ENCODE data around the gene OR2M2. TPM values are rescaled to one million over a fixed set of nuclear protein-coding genes. Genes with fewer than 3 reads are reported as not detected.

The OR2M2 gene, protein sequence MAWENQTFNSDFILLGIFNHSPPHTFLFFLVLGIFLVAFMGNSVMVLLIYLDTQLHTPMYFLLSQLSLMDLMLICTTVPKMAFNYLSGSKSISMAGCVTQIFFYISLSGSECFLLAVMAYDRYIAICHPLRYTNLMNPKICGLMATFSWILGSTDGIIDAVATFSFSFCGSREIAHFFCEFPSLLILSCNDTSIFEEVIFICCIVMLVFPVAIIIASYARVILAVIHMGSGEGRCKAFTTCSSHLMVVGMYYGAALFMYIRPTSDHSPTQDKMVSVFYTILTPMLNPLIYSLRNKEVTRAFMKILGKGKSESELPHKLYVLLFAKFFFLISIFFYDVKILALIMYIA
- total RNA-seq = not detected

DNA sequence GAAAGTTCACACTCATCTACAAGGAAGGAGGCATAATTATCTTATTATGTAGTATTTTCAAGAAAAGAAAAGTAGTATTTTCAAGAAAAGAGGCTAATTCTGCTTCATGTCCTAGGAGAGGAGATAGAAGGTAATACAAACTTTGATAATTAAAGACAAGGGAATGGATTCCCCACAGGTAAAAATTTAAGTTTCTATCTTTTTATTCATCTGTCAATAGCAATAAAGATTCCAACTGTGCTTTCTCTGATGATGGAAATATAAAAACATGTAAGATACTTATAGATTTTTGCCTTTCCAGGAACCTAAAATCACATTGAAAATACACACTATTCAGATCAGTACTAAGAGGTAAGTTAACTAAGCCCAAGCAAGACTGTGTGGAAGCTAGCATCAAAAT is at the start of gene OR2M2:
TSS of gene OR2M2 (plus strand) at position 301 of the 400 bp plus-strand sequence. CDS start 5,165 bp downstream, outside the sequence.
- DNase-seq = no peak

GRCh38 chr1:248127653-248128052 is 47.0 kb upstream of the OR2M2 start:
- DNase-seq = no peak

DNA sequence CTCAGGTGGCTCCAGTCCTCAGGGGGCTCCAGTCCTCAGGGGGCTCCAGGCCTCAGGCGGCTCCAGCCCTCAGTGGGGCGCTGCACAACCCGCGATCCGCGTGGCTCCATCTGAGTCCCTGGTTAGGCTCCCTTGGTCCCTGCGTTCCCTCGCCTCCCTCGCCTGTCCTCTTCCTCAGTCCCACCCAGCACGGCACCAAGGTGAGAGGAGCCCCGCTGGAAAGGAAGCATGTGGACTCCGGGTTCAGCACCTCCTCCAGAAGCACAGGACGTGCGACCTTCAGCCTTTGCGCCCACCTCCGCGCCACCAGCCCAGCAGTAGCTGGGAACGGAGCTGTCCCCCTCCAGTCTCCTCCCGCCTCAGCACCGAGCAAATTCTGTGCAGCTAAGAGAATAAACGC is 37.8 kb upstream of the OR2M2 start:
- DNase-seq = no peak

- no peak for DNase-seq
Measured at GRCh38 chr1:248140846-248141245, 33.8 kb upstream of the OR2M2 start.

GRCh38 chr1:248143311-248143710 is 31.3 kb upstream of the OR2M2 start:
- DNase-seq = no peak

DNA sequence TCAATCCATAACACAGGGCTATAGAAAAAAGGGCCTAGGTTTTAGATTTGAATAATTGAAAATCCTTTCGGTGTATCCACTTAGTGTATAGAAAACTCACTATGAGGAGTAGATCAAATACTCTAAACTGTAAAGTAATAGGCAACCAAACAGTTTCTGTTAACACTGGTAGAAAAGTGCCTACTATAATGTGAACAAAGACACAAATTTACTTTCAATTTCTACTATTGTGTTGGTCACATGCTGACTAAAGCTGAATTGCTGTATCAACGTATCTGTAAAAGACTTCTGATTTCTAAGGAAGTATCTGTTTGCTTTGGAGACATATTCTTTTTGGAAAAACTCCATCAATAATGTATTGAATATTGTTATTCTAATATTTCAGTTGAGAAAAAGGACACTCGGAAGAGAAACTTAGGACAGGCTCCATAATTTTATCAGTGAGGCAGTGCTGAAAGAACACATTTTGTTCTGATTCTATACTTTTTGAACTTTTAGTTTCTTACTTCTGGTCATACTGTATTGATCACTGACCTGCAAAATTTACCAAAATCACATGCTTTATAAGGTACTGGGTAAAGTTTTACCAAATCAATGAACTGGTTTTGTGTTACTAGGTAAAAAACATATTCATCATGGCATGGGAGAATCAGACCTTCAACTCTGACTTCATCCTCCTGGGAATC is 30.0 kb upstream of the OR2M2 start, which contains the start of gene OR2M5:
TSS of gene OR2M5 (plus strand) at position 636 of the 686 bp plus-strand sequence. CDS start at position 636, 0 bp downstream.
- no peak for DNase-seq

- peak; percentile 0 for DNase-seq
Measured at GRCh38 chr1:248152056-248152827, 22.4 kb upstream of the OR2M2 start.

DNA sequence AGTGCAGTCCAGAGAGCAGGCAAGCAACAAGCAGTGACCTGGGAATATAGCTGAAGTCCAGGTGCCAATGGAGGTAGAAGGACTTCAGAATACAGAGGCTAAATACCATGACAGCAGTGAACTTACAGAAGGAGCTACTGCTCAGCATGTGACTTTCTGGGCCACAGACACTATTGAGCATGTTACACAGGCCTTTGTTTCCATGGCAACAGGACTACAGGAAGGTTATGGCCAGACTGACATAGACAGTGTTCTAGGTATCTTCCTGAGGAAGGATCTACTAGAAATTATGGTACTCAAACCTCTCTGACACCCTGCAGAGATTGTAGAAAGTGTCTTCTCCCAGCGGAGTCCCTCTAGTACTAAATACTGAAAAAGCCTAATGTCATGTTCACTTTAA is 18.7 kb upstream of the OR2M2 start:
- DNase-seq = no peak

DNA sequence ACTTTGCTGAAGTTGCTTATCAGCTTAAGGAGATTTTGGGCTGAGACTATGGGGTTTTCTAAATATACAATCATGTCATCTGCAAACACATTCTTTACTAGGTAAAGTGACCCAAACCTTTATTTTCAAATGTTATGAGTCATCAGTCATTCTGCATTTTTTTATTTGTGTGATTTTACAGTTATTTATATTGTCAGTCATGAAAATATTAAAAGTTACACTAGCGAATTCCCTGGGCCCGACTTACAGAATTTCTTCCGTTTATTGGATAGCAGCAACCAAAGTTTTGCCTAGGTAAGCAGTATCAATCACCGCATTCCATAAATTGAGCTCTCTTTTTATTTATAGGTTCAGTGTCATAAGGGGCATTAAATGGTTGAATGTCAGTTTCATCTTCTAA is 15.9 kb upstream of the OR2M2 start:
- DNase-seq = no peak

DNA sequence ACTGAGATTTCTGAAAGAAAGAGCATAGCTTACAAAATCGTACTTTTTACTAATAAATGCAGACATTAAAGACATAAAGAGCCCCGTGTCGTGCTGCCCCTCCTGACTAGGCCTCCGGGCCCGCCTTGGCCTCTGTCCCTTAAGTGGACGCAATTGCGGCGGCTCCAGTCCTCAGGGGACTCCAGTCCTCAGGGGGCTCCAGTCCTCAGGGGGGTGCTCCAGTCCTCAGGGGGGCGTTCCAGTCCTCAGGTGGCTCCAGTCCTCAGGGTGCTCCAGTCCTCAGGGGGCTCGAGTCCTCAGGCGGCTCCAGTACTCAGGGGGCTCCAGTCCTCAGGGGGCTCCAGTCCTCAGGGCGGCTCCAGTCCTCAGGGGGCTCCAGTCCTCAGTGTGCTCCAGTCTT is 10.6 kb upstream of the OR2M2 start:
- no peak for DNase-seq

DNA sequence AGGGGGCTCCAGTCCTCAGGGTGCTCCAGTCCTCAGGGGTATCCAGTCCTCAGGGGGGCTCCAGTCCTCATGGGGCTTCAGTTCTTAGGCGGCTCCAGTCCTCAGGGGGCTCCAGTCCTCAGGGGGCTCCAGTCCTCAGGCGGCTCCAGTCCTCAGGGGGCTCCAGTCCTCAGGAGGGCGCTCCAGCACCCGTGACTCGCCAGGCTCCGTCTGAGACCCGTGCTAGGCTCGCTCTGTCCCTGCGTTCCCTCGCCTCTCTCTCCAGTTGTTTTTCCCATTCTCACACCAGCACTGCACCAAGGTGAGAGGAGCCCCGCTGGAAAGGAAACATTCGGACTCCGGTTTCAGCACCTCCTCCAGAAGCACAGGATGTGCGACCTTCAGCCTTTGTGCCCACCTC is 9.4 kb upstream of the OR2M2 start:
- no peak for DNase-seq

DNA sequence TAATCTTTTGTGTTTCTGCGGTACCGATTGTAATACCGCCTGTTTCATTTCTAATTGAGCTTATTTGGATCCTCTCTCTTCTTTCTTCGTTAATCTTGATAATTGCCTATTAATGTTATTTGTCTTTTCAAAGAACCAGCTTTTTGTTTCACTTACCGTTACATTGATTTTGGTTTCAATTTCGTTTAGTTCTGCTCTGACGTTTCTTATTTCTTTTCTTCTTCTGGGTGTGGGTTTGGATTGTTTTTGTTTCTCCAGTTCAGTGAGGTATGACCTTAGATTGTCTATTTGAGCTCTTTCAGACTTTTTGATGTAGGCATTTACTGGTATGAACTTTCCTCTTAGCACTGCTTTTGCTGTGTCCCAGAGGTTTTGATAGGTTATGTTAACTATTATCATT is 9.4 kb downstream of the OR2M2 start:
- no peak for DNase-seq

DNA sequence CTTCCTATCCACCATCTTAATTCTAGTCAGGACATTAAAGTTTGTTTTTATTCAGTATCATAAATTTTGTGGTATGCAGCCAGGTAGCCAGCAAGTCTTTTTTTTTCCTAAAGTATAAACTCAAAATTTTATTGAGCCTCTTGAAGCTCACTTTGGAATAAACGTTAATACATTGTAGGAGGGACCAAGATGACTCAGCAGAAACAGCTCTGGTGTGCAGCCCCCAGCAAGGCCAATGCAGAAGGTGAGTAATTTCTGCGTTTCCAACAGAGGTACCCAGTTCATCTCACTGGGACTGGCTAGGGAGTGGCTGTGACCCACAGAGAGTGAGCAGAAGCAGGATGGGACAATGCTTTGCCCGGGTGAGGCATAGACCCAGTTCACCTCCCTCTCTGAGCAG is 12.7 kb downstream of the OR2M2 start:
- no peak for DNase-seq

GRCh38 chr1:248189026-248189425 is 14.4 kb downstream of the OR2M2 start:
- DNase-seq = no peak

DNA sequence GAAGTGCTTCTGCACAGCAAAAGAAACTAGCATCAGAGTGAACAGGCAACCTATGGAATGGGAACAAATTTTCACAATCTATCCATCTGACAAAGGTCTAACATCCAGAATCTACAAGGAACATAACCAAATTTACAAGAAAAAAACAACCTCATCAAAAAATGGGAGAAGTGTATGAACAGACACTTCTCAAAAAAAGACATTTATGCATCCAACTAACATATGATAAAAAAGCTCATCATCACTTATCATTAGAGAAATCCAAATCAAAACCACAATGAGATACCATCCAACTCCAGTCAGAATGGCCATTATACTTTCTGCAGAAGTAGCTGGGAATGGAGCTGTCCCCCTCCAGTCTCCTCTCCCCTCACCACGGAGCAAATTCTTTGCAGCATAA is 19.5 kb downstream of the OR2M2 start:
- no peak for DNase-seq

GRCh38 chr1:248196965-248197364 is 22.3 kb downstream of the OR2M2 start, which contains the start of gene OR2M3:
Gene OR2M3, plus strand, starts transcription at chr1:248197265. Its CDS starts 5,803 bp downstream, at chr1:248203068.
- no peak for DNase-seq

GRCh38 chr1:248215880-248216279 is 41.3 kb downstream of the OR2M2 start:
- no peak for DNase-seq

DNA sequence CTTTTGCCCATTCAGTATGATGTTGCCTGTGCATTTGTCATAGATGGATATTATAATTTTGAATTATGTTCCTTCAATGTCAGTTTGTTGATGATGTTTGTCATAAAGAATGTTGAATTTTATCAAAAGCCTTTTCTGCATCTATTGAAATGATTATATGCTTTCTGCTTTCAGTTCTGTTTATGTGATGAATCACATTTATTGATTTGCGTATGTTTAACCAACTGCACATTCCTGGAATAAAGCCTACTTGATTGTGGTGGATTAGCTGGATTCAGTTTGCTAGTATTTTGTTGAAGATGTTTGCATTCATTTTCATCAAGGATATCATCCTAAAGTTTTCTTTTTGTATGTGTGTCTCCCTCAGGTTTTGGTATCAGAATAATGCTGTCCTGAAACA is 50.9 kb downstream of the OR2M2 start:
- no peak for DNase-seq

GRCh38 chr1:248229360-248229908 is 54.8 kb downstream of the OR2M2 start:
- DNase-seq = no peak
